HS-27A (cell line): Measurements from ENCODE around the gene FALEC.

ENCODE experiments used
- DNase-seq: peaks from one replicate; pipeline ENCODE4 v3.0.0-alpha.2; 2012; ENCODE audit warnings: low read depth, missing footprints

Gene FALEC

GRCh38 chr1:150511985-150512660, 3.4 kb upstream of the FALEC start:
- no peak for DNase-seq

GRCh38 chr1:150512846-150513245, 2.7 kb upstream of the FALEC start:
- DNase-seq: no peak

- DNase-seq: no peak
Measured at GRCh38 chr1:150513351-150513791, 2.2 kb upstream of the FALEC start.

- no peak for DNase-seq
Measured at GRCh38 chr1:150514260-150514659, 1.3 kb upstream of the FALEC start.

GRCh38 chr1:150514913-150515327, 632 bp upstream of the FALEC start:
- no peak for DNase-seq

- DNase-seq: no peak
Measured at GRCh38 chr1:150516050-150516591, 569 bp downstream of the FALEC start.

- DNase-seq: no peak
Measured at GRCh38 chr1:150516616-150517015, 1.1 kb downstream of the FALEC start.

- DNase-seq: no peak
Measured at GRCh38 chr1:150521196-150521968, 5.8 kb downstream of the FALEC start.

- no peak for DNase-seq
Measured at GRCh38 chr1:150525348-150525747, 9.8 kb downstream of the FALEC start.

- no peak for DNase-seq
Measured at GRCh38 chr1:150528196-150528595, 12.6 kb downstream of the FALEC start.

GRCh38 chr1:150529017-150529416, 13.5 kb downstream of the FALEC start:
- DNase-seq: no peak

- DNase-seq: no peak
Measured at GRCh38 chr1:150530491-150531159, 15.1 kb downstream of the FALEC start.

- no peak for DNase-seq
Measured at GRCh38 chr1:150532860-150533259, 17.3 kb downstream of the FALEC start.

- DNase-seq: no peak
Measured at GRCh38 chr1:150534002-150534401, 18.4 kb downstream of the FALEC start.

- no peak for DNase-seq
Measured at GRCh38 chr1:150535511-150536287, 20.1 kb downstream of the FALEC start.

- DNase-seq: no peak
Measured at GRCh38 chr1:150536836-150537731, 21.5 kb downstream of the FALEC start.

GRCh38 chr1:150537732-150538684, 22.5 kb downstream of the FALEC start:
- DNase-seq: no peak

GRCh38 chr1:150543500-150544143, 28.1 kb downstream of the FALEC start:
- no peak for DNase-seq

GRCh38 chr1:150544204-150544603, 28.7 kb downstream of the FALEC start:
- no peak for DNase-seq
